SIG-M5 treated with dmso at 0.1 percent for 504 hours (cell line): ENCODE measurements around the gene GPR161.
"Not testable (repeated sequence)": the region's sequence is repeated elsewhere in the genome, so short reads cannot be mapped to it uniquely, and the experiment has no call there.

Experiments used
- DNase-seq: peaks from one replicate; lab custom pipeline; 2025; ENCODE audit not compliant: unreplicated experiment; lab: John Stamatoyannopoulos, UW

Gene GPR161, protein sequence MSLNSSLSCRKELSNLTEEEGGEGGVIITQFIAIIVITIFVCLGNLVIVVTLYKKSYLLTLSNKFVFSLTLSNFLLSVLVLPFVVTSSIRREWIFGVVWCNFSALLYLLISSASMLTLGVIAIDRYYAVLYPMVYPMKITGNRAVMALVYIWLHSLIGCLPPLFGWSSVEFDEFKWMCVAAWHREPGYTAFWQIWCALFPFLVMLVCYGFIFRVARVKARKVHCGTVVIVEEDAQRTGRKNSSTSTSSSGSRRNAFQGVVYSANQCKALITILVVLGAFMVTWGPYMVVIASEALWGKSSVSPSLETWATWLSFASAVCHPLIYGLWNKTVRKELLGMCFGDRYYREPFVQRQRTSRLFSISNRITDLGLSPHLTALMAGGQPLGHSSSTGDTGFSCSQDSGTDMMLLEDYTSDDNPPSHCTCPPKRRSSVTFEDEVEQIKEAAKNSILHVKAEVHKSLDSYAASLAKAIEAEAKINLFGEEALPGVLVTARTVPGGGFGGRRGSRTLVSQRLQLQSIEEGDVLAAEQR

DNA sequence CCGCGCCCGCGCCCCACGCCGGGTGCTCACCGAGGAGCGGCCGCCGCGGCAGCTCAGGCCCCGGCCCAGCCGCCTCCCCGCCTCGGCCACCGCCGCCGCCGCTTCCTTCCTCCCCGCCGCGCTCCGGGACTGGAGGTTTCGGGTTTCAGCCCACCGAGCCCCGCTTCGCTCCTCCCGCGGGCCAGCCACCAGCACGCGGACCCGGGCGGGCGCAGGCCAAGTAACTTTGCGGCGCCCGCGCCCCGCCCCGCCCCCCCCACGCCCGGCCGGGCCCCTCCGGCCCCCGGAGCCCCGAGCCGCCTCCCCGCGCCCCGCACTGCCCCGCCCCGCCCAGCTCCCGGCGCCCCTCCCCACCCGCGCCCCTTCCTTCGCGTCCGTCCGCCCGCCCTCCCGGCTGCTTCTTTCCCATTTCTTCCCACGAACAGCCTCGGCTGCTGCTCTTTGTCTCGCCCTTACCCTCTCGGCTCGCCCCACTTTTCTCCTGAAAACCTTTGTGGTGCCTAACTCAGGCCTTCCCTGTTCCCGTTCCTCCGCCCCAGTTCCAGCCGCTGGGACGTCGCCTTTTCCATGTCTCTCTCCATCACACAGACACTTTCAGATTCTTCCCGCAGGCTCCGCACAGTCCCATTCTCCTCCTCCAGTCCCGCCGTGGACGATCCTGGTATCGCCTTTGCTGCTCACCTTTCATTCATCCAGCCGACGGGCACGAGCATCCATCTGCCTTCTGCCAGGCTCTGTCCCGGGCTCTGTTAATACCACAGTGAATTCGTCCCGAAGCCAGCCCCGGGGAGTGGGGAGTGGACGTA, at the start of gene GPR161:
TSS of gene GPR161 (minus strand) at position 222 of the 806 bp plus-strand sequence. CDS start 32,080 bp downstream, outside the sequence.
- no peak for DNase-seq

DNA sequence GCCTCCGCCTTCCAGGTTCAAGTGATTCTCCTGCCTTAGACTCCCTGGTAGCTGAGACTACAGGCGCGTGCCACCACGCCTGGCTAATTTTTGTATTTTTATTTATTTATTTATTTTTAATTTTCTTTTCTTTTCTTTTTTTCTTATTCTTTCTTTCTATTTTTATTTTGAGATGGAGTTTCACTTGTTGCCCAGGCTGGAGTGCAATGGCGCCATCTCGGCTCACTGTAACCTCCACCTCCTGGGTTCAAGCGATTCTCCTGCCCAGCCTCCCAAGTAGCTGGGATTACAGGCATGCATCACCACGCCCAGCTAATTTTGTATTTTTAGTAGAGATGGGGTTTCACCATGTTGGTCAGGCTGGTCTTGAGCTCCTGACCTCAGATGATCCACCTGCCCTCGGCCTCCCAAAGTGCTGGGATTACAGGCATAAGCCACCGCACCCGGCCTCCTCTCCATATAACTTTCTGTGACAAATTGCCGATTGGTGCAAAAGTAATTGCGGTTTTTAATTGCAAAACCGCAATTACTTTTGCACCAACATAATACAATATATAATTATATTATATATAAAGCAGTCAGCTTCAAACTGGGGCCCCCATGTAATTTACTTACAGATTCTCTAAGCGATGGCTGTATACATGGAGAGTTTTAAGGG, 44.5 kb upstream of the GPR161 start:
- not testable (repeated sequence) for DNase-seq

DNA sequence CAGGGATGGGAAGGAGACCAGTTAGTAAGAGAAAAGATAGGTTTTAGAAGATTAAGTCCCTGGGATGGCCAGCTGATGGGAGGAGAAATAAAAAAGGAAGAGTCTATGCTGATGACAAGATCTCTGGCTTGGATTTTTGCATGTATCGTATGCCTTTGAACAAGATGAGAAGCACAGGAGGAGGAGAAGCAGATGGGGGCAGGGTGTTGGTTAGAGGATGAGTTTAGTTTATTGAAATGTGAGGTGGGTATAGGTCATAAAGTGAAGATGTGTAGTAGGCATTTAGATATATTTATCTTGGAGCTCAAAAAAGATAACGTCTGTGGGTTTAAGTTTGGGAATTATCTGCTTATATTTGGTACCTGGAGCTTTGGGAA, 43.4 kb upstream of the GPR161 start:
- DNase-seq: peak; percentile 25

DNA sequence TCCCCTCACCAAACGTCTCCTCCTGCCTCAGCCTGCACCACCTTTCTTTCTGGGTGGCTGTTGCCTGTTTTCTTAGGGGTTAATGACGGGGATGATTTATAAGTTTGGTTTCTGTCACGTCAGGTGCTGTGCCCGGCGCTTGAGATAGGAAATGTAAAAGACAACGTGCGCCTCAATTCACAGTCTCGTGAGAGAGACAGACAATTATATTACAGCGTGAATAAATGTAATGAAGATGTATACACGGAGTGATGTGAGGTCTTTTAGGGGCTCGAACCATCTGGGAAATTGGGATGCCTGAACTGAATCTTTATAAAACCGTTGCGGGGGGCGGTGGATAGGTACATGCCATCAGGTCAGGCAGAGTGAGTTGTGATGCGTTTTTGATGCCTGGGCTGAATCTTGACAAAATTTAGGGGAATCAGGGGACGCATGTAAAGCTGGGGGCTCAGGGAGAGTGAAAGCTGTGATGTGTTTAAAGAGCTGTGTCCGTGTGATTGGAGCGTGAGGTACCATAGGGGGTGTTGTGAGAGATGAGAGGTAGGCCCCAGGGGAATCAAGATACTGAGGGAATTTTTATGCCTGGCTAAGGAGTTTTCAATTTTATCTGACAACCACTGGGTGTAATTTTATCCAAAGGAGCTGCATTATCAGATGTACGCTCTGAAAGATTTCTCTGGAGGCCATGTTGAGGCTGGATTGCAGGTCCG, 42.9 kb upstream of the GPR161 start:
- peak; percentile 21 for DNase-seq

DNA sequence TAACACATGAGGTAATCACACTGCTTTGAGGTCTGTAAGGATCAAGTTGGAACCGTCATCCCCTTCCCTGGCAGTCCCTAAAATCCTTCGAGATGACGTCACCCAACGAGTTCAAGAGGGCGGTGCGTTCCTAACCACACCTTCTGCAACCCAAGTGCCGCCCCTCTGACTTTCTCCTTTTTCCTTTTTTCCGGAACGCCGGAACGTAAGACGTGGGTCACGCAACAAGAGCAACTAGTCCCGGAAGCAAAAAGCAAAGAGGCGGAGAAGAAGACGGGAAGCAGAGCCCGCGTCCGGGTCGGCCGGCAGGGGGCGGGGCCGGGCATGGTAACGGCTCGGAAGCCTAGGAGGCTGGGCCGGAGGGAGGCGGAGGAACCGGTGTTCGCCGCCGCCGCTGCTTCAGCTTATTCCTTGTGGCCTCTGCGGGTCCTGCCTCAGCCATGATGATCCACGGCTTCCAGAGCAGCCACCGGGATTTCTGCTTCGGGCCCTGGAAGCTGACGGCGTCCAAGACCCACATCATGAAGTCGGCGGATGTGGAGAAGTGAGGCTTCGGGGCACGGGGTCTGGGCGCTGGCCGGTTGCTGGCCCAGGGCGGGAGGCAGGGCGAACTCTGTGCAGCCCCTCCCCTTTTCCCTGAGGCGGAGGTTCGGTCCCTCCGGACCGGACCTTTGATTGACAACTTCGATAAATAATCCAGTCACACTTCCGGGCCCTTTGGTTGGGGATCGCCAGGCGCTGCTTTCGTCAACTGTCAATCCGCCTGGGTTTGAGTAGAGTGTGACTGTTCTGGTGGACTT, 42.1 kb upstream of the GPR161 start, which contains the start of gene TIPRL:
TSS of gene TIPRL (plus strand) at position 325 of the 800 bp plus-strand sequence. CDS start at position 441, 116 bp downstream.
- DNase-seq: peak; percentile 100

DNA sequence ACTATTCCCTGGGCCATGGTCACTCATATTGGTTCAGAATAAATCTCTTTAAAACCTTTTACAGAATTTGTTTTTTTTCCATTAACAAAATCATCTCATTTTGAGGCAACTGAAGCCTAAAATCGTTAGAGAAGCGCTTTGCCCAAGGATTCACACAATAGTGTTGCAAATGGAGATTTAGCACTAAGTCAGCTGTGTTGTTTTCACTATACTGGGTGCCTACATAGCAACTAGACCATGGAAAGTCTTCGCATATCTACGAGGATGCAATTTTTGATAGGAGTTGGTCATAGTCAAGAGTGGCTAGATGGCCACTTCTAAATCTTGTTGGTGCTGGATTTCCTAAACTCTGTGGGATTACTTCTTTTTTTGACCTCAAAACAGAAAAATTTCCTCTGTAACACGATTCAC, 41.5 kb upstream of the GPR161 start:
- DNase-seq: no peak

DNA sequence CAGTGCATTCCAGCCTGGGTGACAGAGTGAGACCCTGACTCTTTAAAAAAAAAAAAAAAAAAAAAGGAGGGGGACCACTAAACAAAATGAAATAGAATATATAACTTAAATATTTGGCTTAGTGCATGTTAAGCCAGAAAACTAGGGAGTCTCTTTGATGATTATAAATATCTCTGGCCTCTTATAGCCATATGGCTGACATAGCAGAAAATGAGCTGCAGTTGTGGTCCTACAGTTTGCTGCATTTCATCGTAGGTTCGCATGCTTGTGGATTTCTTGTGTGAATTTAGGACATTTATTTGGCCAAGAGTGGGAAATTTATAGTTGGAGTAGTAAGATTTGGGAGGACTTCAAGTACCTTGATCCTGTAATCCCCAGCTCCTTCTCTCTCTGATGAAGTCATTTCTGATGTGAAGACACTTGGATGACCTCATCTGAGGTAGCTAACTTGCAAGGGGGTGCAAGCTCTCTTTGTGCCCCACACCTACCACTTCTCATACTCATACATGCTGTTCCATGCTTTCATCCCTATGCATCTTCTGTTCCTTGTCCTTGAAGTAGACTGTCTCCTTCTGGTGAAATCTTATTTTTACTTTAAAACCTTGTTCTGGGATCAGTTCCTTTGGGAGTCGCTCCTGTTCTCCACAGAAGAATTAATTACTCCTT, 35.7 kb upstream of the GPR161 start:
- DNase-seq: no peak

DNA sequence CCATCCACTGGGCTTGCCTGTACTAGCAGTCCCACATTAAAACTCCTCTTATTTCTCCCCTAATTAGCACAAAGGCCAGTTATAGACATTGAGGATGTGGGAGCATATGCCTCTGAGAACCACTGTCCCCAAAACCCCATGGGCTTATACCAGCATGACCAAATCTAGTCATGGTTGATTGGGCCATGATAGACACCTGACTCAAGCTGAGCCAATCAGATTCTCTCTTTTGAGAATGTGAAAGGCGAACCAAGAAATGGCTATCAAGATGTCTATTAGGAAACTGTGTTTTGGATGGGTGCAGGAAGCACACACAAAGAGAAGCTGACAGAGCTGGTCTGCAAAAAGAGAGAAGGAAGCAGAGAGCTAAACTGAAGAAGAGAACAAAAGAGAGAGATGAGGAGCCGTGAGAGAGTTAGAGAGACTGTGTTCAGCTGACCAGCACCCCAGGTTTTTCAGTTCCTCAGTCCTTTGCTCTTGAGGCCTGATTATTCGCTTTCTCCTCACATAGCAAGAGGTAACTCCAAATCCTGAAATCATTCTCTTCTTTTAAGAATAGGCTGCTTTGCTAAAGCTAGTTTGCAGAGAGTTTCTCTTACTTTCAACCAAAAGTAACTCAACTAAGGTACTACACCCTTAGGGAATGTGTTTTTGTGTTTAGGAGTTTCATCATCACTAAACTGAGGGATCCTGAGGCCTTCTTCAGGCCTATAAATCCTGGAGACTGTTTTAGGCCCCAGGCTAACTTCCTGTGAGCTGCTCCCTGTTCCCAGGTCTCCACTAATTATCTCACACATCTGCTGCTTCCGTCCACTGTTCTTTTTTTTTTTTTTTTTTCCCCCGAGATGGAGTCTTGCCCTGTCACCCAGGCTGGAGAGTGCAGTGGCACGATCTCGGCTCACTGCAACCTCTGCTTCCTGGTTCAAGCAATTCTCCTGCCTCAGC, 34.1 kb upstream of the GPR161 start:
- DNase-seq: no peak

DNA sequence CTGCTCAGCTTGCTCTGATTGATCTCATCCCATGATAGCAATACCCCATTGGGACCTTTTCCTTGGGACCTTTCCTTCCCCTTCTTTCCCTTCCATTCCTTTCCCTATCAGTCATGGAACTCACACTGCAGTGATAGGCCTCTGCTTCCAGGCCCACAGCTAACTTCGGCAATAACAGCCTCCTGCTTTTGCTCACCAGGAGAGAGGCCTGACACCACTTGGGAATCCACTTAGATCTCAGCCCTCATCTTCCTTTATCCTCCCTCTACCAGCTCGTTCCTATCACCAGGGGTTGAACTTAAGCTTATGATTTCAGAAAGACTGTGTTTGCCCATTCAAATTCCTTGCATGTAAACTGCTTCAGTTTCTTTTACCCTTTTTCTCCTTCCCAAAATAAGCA, 31.1 kb upstream of the GPR161 start:
- DNase-seq: no peak

DNA sequence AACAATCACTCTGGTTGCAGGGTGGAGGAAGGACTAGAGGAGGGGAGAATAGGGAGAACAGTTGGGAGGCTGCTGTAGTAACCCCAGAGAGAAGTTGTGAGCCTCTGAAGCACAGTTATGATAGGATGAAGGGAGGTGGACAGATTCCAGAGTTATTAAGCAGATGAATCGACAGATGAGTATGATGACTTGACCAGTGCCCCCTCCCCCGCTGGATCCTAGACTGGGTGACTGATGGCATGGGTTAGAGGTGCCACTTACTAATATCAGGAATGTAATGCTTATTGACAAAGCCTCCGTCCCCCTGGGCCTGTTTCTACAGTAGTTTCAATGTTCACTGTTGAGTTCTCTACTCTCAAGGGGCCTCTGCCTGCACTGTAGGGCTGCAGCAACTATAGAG, 28.0 kb upstream of the GPR161 start:
- no peak for DNase-seq

DNA sequence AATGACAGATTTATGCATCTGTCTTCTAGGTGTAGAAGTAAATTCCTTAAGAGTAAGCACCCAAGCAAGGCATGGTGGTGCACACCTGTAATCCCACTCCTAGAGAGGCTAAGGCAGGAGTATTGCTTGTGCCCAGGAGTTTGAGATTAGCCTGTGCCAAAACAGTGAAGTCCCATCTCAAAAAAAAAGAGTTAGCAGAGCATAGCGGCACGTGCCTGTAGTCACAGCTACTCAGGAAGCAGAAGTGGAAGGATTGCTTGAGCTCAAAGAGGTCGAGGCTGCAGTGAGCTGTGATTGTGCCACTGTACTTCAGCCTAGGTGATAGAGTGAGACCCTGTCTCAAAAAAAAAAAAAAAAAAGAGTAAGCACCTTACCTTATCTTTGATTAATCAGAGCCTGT, 26.9 kb upstream of the GPR161 start:
- peak; percentile 10 for DNase-seq

DNA sequence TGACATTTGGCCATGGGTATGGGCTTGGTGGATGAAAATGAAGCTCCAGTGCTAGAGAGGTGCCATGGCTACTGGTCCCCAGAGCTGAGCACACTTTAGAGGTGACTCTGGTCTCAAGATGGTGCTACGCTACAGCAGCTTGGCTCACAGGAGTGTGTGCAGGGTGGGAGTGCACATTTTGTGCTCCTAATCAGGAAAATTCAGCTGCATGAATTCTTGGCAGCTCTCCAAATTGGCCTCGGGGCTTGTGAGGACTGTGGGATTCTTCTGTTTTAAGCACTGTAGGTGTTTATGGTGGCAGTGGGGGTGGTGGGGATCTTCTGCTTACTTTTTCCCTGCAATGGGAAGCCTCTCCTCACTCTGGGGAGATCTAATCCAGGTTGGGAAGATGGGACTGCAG, 24.7 kb upstream of the GPR161 start:
- DNase-seq: no peak

DNA sequence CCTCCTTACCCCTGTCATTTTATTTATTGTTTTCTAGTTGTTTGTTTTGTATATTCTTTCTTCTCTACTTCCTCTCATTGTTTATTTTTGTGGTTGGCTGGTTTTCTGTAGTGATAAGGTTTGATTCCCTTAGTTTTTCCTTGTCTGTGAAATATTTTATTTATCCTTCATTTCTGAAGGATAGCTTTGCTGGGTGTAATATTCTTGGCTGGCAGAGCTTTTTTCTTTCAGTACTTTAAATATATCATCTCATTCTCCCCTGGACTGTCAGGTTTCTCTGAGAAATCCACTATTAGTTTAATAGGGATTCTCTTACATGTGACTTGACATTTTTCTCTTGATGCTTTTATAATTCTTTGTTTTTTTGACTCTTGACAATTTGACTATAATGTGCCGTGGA, 23.2 kb upstream of the GPR161 start:
- DNase-seq: no peak

DNA sequence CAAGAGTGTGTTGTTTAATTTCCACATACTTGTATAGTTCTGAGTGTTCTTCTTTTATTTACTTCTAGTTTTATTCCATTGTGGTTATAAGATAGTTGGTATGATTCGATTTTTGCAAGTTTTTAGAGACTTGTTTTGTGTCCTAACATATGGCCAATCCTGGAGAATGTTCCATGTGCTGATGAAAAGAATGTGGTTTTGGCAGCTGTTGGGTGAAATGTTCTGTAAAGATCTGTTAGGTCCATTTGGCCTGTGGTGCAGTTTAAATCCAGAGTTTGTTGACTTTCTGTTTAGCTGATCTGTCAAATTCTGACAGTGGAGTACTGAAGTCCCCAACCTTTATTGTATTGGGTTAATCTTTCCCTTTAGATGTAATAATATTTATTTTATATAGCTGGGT, 22.5 kb upstream of the GPR161 start:
- no peak for DNase-seq

DNA sequence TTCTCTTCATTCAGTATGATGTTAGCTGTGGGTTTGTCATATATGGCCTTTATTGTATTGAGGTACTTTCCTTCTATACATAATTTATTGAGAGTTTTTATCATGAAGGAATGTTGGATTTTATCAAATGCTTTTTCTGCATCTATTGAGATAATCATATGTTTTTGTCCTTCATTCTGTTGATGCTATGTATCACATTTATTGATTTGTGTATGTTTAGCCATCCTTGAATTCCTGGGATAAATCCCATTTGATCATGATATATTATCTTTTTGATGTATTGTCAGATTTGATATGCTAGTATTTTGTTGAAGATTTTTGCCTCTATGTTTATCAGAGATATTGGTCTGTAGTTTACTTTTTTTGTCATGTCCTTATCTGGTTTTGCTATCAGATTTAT, 20.9 kb upstream of the GPR161 start:
- no peak for DNase-seq

DNA sequence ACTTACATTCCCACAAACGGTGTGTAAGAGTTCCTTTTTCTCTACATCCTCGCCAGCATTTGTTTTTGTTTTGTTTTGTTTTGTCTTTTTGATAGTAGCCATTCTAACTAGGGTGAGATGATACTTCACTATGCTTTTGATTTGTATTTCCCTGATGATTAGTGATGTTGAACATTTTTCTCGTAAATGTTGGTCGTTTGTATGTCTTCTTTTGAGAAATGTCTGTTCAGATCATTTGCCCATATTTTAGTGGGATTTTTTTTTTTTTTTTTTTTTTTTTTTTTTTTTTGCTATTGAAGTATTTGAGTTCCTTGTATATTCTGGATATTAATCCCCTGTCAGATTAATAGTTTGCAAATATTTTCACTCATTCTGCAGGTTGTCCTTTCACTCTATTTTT, 19.2 kb upstream of the GPR161 start:
- DNase-seq: no peak

DNA sequence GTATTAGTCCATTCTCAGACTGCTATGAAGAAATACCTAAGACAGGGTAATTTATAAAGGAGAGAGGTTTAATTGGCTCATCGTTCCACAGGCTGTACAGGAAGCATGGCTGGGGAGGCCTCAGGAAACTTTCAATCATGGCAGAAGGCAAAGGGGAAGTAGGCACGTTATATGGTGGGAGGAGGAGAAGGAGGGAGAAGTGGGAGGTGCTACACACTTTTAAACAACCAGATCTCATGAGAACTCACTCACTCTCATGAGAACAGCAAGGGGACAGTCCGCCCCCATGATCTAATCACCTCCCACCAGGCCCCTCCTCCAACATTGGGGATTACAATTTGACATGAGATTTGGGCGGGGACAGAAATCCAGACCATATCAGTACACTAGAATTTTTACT, 18.0 kb upstream of the GPR161 start:
- not testable (repeated sequence) for DNase-seq

DNA sequence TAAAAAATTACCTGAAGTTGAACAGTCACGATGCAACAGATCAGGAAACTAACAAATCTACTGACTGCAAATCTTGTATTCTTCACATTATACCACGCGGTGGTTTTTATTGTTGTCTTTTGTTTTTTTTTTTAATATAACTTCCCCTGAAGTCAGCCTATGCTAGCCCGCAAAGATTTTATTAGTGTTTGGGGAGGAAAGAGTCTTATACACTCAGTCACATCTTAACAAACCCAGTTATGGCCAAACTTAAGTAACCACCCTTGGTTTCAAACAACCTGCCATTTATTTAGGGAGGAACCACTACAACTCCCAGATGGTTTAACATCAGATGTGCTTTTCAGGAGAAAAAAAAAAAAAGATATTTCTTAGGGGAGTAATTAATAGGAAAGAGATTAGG, 15.2 kb upstream of the GPR161 start:
- no peak for DNase-seq
